Mammary epithelial cell (primary cell): ENCODE measurements around the gene TRPT1.

Experiments used
- EZH2 ChIP-seq: IDR thresholded peaks from 2 replicates; pipeline ENCODE4 v1.6.1; 2012; ENCODE audit warnings: low read length, inconsistent platforms, borderline replicate concordance
- TF ChIP-seq, protein P1 (sequence below), 2 donors: IDR thresholded peaks in 1 of 2; conservative IDR thresholded peaks in 1 of 2; 2 replicates each; pipeline ENCODE4 v1.5.1; 2011 to 2012; ENCODE audit warnings: inconsistent platforms in 2 of 2, low read length in 2 of 2, mild to moderate bottlenecking in 2 of 2, control low read depth in 1 of 2, low read depth in 1 of 2; ENCODE audit not compliant: insufficient read depth in 1 of 2; ENCODE audit errors: extremely low read depth in 1 of 2

DNA sequence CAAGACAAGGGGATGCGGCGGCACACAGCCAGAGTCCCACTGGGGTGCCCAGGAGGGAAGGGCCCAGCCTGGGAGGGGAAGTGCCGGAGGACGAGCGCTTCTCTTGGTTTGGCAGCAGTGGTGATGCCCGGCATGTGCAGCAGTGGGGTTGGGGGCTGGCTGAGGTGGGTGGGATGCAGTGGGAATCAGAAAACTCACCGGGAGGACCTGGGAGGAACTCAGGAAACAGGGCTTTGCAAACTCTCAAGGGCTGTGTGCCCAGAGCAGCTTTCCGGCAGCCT is 16.5 kb downstream of the TRPT1 start:
- TF ChIP-seq EZH2: no peak
- TF ChIP-seq, protein P1, sequence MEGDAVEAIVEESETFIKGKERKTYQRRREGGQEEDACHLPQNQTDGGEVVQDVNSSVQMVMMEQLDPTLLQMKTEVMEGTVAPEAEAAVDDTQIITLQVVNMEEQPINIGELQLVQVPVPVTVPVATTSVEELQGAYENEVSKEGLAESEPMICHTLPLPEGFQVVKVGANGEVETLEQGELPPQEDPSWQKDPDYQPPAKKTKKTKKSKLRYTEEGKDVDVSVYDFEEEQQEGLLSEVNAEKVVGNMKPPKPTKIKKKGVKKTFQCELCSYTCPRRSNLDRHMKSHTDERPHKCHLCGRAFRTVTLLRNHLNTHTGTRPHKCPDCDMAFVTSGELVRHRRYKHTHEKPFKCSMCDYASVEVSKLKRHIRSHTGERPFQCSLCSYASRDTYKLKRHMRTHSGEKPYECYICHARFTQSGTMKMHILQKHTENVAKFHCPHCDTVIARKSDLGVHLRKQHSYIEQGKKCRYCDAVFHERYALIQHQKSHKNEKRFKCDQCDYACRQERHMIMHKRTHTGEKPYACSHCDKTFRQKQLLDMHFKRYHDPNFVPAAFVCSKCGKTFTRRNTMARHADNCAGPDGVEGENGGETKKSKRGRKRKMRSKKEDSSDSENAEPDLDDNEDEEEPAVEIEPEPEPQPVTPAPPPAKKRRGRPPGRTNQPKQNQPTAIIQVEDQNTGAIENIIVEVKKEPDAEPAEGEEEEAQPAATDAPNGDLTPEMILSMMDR (conservative IDR thresholded peaks at IDR 0.05 in 1 of 2, IDR thresholded peaks at IDR 0.05 in 1 of 2; ENCODE audit: extremely low read depth in 1 of 2, insufficient read depth in 1 of 2, low read depth in 1 of 2, low read length in 2 of 2): no peak
